HepG2 (cell line): Measurements from ENCODE around the gene PSMB9. TPM values are rescaled to one million over a fixed set of nuclear protein-coding genes. Genes with fewer than 3 reads are reported as not detected.

Experiments used
- ATAC-seq: fragments of 200-7000 bp; cut with Tn5 transposase; 3 replicates; pipeline ENCODE4 v1.9.1; 2020; ENCODE audit warnings: mild to moderate bottlenecking, moderate library complexity
- BruUV-seq: library from RNA; stranded (reverse); fragments of 400-500 nt; replicated peaks from 2 replicates; lab custom pipeline; 2021; lab: Mats Ljungman, UMichigan
- CTCF ChIA-PET: fragments of 300-600 bp; formaldehyde crosslinking; extraction: SDS; loops from one replicate; lab custom pipeline; 2021; ENCODE audit warnings: low total read pairs, inconsistent platforms, low intra/inter-chr PET ratio; lab: Yijun Ruan, JAX
- POLR2A ChIA-PET: fragments of 350-600 bp; sonication (Branson Sonifier 250); formaldehyde crosslinking; loops from one replicate; lab custom pipeline; 2020; ENCODE audit warnings: antibody characterized with exemption, inconsistent platforms; lab: Yijun Ruan, JAX
- DNase-seq: peaks from one replicate; pipeline ENCODE4 v3.0.0-alpha.2; 2015; ENCODE audit warnings: low spot score
- FAIRE-seq: peaks from 3 replicates; lab custom pipeline; 2011; peaks lifted over from hg19 to GRCh38; lab: Jason Lieb, UNC
- H2AFZ ChIP-seq: one replicate; pipeline ENCODE4 v1.6.1; 2011; ENCODE audit warnings: low read length, inconsistent platforms
- H3K27ac ChIP-seq: fragments of 300-600 bp; 3 replicates; pipeline ENCODE4 v1.8.0; 2011; ENCODE audit warnings: mixed run types, mild to moderate bottlenecking, mixed read lengths, low read length, inconsistent platforms; ENCODE audit not compliant: insufficient read depth; ENCODE audit errors: extremely low read length
- H3K27me3 ChIP-seq, 2 experiments: fragments of 200-600 bp in 1 of 2; 2 replicates in 1 of 2; 3 replicates in 1 of 2; pipeline versions ENCODE4 v1.6.0 to v1.8.0; 2011; ENCODE audit warnings: low read length in 2 of 2, mild to moderate bottlenecking in 2 of 2, moderate library complexity in 2 of 2, inconsistent platforms in 1 of 2; ENCODE audit not compliant: insufficient read depth in 2 of 2, control insufficient read depth in 1 of 2
- H3K36me3 ChIP-seq, 2 experiments: fragments of 200-600 bp in 1 of 2; replicated peaks in 1 of 2; 2 replicates in 1 of 2; 3 replicates in 1 of 2; pipeline versions ENCODE4 v1.5.1 to v1.8.0; 2011; ENCODE audit warnings: low read length in 2 of 2, inconsistent platforms in 1 of 2; ENCODE audit not compliant: insufficient read depth in 2 of 2, control insufficient read depth in 1 of 2
- H3K4me1 ChIP-seq: 2 replicates; pipeline ENCODE4 v1.5.1; 2012; ENCODE audit warnings: low read length, inconsistent platforms; ENCODE audit not compliant: insufficient read depth
- H3K4me2 ChIP-seq: 2 replicates; pipeline ENCODE4 v1.6.0; 2011; ENCODE audit warnings: low read depth, low read length, inconsistent platforms
- H3K4me3 ChIP-seq, 3 experiments: fragments of 200-600 bp in 1 of 3; sonication (generic), shearing (Covaris generic) in 1 of 3; replicated peaks in 1 of 3; 2 replicates each; pipeline ENCODE4 v1.5.1; 2011 to 2016; ENCODE audit warnings: low read length in 3 of 3, inconsistent platforms in 2 of 3, low read depth in 2 of 3, mild to moderate bottlenecking in 2 of 3, control low read depth in 1 of 3, mixed read lengths in 1 of 3; ENCODE audit not compliant: insufficient read depth in 1 of 3
- H3K79me2 ChIP-seq: one replicate; pipeline ENCODE4 v1.6.1; 2011; ENCODE audit warnings: low read length, inconsistent platforms; ENCODE audit not compliant: insufficient read depth
- H3K9ac ChIP-seq: 2 replicates; pipeline ENCODE4 v1.6.0; 2011; ENCODE audit warnings: mild to moderate bottlenecking, low read depth, low read length, inconsistent platforms; ENCODE audit not compliant: insufficient read depth
- H3K9me3 ChIP-seq: 2 replicates; pipeline ENCODE4 v1.5.1; 2012; ENCODE audit warnings: mild to moderate bottlenecking, low read length
- H4K20me1 ChIP-seq: 2 replicates; pipeline ENCODE4 v1.6.0; 2011; ENCODE audit warnings: inconsistent platforms, mild to moderate bottlenecking, low read length, moderate library complexity; ENCODE audit not compliant: insufficient read depth
- CTCF ChIP-seq: sonication (generic); formaldehyde crosslinking; IDR thresholded peaks from 2 replicates; pipeline ENCODE4 v1.5.0; 2020; ENCODE audit warnings: mild to moderate bottlenecking, missing genetic modification reagents, moderate library complexity
- SUZ12 ChIP-seq: fragments of 150-350 bp; IDR thresholded peaks from 2 replicates; pipeline ENCODE4 v1.6.1; 2014; ENCODE audit warnings: low read depth, low read length
- TFAP4 ChIP-seq: sonication (generic); IDR thresholded peaks from 2 replicates; pipeline ENCODE4 v1.6.1; 2016; ENCODE audit warnings: low read depth, borderline replicate concordance
- UBTF ChIP-seq: sonication (generic); formaldehyde crosslinking; IDR thresholded peaks from 2 replicates; pipeline ENCODE4 v1.4.0; 2020; ENCODE audit warnings: mild to moderate bottlenecking, missing genetic modification reagents
- WGBS: methylation state at CpG from one replicate; pipeline ENCODE4 v1.1.6; 2017; ENCODE audit warnings: low lambda C conversion rate; 5-methylcytosine and 5-hydroxymethylcytosine counted together
- in situ Hi-C: cut with HindIII; loops from 2 replicates; pipeline ENCODE4 v1.10.0; 2017; ENCODE audit warnings: low pct_unique_long_range_greater_than_20kb; ENCODE audit not compliant: extremely low pct_ligation_motif_present
- intact Hi-C: fragments of 100-400 bp; cut with micrococcal nuclease; formaldehyde crosslinking; loops from one replicate; pipeline ENCODE4 v1.10.0; 2022; ENCODE audit not compliant: unreplicated experiment
- polyA plus RNA-seq, 8 experiments: library from polyadenylated mRNA; depleted of rRNA in 3 of 8; stranded (reverse) in 7 of 8; unstranded in 1 of 8; fragments of >200 nt; fragmentation: Illumina TruSeq in 4 of 8; extraction: Trizol in 4 of 8; gene quantifications; 2 replicates each; pipeline versions ENCODE4 v1.2.1 to v1.2.3, GENCODE V29; 2011 to 2016; ENCODE audit warnings: low read depth in 4 of 8, missing spikeins in 1 of 8, mixed read lengths in 1 of 8; ENCODE audit not compliant: insufficient read depth in 1 of 8
- total RNA-seq, 5 experiments: library from RNA; depleted of rRNA; stranded (reverse); fragments of >200 nt; fragmentation: Illumina TruSeq; extraction: Trizol; gene quantifications; 2 replicates each; pipeline ENCODE4 v1.2.3, GENCODE V29; 2016; ENCODE audit warnings: low read depth in 1 of 5

Gene PSMB9
- total and polyA plus RNA-seq, 2 of the 13 experiments (the other 11 are each of a cell fraction or from before 2014, with no cell fraction given): 15.6 to 16.0 TPM

- in situ Hi-C loops: no loop called here
- H3K4me1 ChIP-seq: no peaks in the 10 kb centered on the region
- no peak for DNase-seq
- H3K79me2 ChIP-seq: no peaks in the 10 kb centered on the region
- no peak for TF ChIP-seq TFAP4
- peak; percentile 18; the same call in 1 of the 2 replicates for TF ChIP-seq CTCF (CRISPR knock-in tag)
- TF ChIP-seq, all 625 proteins: peak for 1
- WGBS: 26% methylated on average over 5 of the region's 5 CpGs
- intact Hi-C loops: no loop called here
- H3K27me3 ChIP-seq: peaks cover 1 to 4% of the 10 kb centered on the region in 2 experiments; a peak in 1 of 5 replicates
- no peak overlapping the region for H3K4me3 ChIP-seq
- ChIA-PET CTCF (no interaction called here), POLR2A (no interaction called here)
- ATAC-seq: peak; percentile 53
- H4K20me1 ChIP-seq: no peaks in the 10 kb centered on the region
- H2AFZ ChIP-seq: no peak overlapping the region
- H3K27ac ChIP-seq: no peak overlapping the region
- no peak overlapping the region for H3K9ac ChIP-seq
- no TSS peak for BruUV-seq
- no peak overlapping the region for H3K4me2 ChIP-seq
- H3K36me3 ChIP-seq: no peaks in the 10 kb centered on the region
- FAIRE-seq: no peak
- H3K9me3 ChIP-seq: no peaks in the 10 kb centered on the region
These were observed 46.9 kb upstream of the PSMB9 start for GRCh38 chr6:32807020-32807580.

- Histone ChIP-seq H3K27me3 (peaks cover 1 to 14% of the 10 kb centered on the region in 2 experiments; a peak in 2 of 5 replicates), H3K9me3 (no peaks in the 10 kb centered on the region), H3K4me3 (no peak overlapping the region), H3K9ac (no peak overlapping the region), H2AFZ (no peak overlapping the region), H3K79me2 (no peaks in the 10 kb centered on the region), H4K20me1 (no peaks in the 10 kb centered on the region), H3K36me3 (no peaks in the 10 kb centered on the region), H3K27ac (no peak overlapping the region), H3K4me1 (no peaks in the 10 kb centered on the region), H3K4me2 (no peak overlapping the region)
- ATAC-seq (no peak), FAIRE-seq (no peak), DNase-seq (no peak)
- BruUV-seq: no TSS peak
- no peak for TF ChIP-seq UBTF (CRISPR knock-in tag)
- no peak for TF ChIP-seq SUZ12
- 0% methylated on average over 1 of the region's 1 CpG for WGBS
- in situ Hi-C loops: no loop called here
- CTCF ChIA-PET: no interaction called here
- intact Hi-C loops: no loop called here
- POLR2A ChIA-PET: no interaction called here
These were observed 44.8 kb upstream of the PSMB9 start for GRCh38 chr6:32809171-32809570.
